Measurements from ENCODE around the gene CDH4.

The CDH4 gene

GRCh38 chr20:61630391-61630650 is 378.3 kb downstream of the CDH4 start:
- TF ChIP-seq SIN3A (IDR thresholded peaks at IDR 0.05; ENCODE audit: borderline replicate concordance, insufficient read depth, low read length) (no peak), TAF1 (IDR thresholded peaks at IDR 0.05; ENCODE audit: borderline replicate concordance, insufficient read depth, low read length) (no peak), FOXP2 (optimal IDR thresholded peaks at IDR 0.05; ENCODE audit: borderline replicate concordance, extremely low read depth, extremely low read length, insufficient read depth) (no peak), POLR2AphosphoS5 (IDR thresholded peaks at IDR 0.05; ENCODE audit: low read depth, low read length) (no peak)
- TF ChIP-seq, protein P1, sequence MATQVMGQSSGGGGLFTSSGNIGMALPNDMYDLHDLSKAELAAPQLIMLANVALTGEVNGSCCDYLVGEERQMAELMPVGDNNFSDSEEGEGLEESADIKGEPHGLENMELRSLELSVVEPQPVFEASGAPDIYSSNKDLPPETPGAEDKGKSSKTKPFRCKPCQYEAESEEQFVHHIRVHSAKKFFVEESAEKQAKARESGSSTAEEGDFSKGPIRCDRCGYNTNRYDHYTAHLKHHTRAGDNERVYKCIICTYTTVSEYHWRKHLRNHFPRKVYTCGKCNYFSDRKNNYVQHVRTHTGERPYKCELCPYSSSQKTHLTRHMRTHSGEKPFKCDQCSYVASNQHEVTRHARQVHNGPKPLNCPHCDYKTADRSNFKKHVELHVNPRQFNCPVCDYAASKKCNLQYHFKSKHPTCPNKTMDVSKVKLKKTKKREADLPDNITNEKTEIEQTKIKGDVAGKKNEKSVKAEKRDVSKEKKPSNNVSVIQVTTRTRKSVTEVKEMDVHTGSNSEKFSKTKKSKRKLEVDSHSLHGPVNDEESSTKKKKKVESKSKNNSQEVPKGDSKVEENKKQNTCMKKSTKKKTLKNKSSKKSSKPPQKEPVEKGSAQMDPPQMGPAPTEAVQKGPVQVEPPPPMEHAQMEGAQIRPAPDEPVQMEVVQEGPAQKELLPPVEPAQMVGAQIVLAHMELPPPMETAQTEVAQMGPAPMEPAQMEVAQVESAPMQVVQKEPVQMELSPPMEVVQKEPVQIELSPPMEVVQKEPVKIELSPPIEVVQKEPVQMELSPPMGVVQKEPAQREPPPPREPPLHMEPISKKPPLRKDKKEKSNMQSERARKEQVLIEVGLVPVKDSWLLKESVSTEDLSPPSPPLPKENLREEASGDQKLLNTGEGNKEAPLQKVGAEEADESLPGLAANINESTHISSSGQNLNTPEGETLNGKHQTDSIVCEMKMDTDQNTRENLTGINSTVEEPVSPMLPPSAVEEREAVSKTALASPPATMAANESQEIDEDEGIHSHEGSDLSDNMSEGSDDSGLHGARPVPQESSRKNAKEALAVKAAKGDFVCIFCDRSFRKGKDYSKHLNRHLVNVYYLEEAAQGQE (IDR thresholded peaks at IDR 0.05; ENCODE audit: insufficient read depth in 1 of 2, low read depth in 2 of 2, low read length in 2 of 2): no peak

DNA sequence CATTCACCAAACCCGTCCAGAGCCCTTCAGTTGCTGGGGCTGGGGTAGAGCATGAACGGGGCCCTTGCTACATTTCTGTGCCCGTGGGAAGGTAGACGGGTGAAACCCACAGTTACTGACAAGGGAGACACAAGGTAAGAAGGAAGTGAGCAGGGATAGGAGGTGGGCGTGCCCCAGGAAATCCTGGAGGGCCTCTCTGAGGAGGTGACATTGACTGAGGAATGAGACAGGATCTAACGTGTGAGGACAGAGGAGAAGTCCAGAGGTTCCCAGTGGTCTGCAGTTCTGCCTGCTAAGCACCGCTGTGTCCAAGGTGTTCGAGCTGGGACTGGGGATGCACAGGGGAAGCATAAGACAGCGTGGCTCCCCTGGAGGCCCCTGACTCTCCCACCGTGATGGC is 378.8 kb downstream of the CDH4 start:
- TF ChIP-seq SIN3A (IDR thresholded peaks at IDR 0.05; ENCODE audit: borderline replicate concordance, insufficient read depth, low read length) (no peak), FOXP2 (optimal IDR thresholded peaks at IDR 0.05; ENCODE audit: borderline replicate concordance, extremely low read depth, extremely low read length, insufficient read depth) (no peak), POLR2AphosphoS5 (IDR thresholded peaks at IDR 0.05; ENCODE audit: low read depth, low read length) (no peak), TAF1 (IDR thresholded peaks at IDR 0.05; ENCODE audit: borderline replicate concordance, insufficient read depth, low read length) (no peak)
- TF ChIP-seq, protein P1 (IDR thresholded peaks at IDR 0.05; ENCODE audit: insufficient read depth in 1 of 2, low read depth in 2 of 2, low read length in 2 of 2): no peak

- no peak for TF ChIP-seq POLR2AphosphoS5 (IDR thresholded peaks at IDR 0.05; ENCODE audit: low read depth, low read length)
- no peak for TF ChIP-seq SIN3A (IDR thresholded peaks at IDR 0.05; ENCODE audit: borderline replicate concordance, insufficient read depth, low read length)
- no peak for TF ChIP-seq FOXP2 (optimal IDR thresholded peaks at IDR 0.05; ENCODE audit: borderline replicate concordance, extremely low read depth, extremely low read length, insufficient read depth)
- no peak for TF ChIP-seq TAF1 (IDR thresholded peaks at IDR 0.05; ENCODE audit: borderline replicate concordance, insufficient read depth, low read length)
- TF ChIP-seq, protein P1 (IDR thresholded peaks at IDR 0.05; ENCODE audit: insufficient read depth in 1 of 2, low read depth in 2 of 2, low read length in 2 of 2): no peak
Observed at GRCh38 chr20:61631751-61632150, 379.7 kb downstream of the CDH4 start.

DNA sequence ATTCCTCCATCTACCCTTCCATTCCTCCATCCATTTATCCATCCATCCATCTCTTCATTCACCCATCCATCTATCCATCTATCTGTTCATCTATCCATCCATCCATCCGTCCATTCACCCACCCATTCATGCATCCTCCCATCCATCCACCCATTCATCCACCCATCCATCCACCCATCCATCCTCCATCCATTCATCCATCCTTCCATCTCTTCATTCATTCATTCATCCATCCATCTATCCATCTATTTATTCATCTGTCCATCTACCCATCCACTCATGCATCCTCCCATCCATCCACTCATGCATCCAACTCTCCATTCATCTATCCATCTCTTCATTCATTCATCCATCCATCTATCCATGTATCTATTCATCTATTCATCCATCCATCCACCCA is 380.9 kb downstream of the CDH4 start:
- TF ChIP-seq, protein P1 (IDR thresholded peaks at IDR 0.05; ENCODE audit: insufficient read depth in 1 of 2, low read depth in 2 of 2, low read length in 2 of 2): no peak
- TF ChIP-seq POLR2AphosphoS5 (IDR thresholded peaks at IDR 0.05; ENCODE audit: low read depth, low read length) (no peak), SIN3A (IDR thresholded peaks at IDR 0.05; ENCODE audit: borderline replicate concordance, insufficient read depth, low read length) (no peak)

- TF ChIP-seq FOXP2 (optimal IDR thresholded peaks at IDR 0.05; ENCODE audit: borderline replicate concordance, extremely low read depth, extremely low read length, insufficient read depth) (no peak), POLR2AphosphoS5 (IDR thresholded peaks at IDR 0.05; ENCODE audit: low read depth, low read length) (no peak), TAF1 (IDR thresholded peaks at IDR 0.05; ENCODE audit: borderline replicate concordance, insufficient read depth, low read length) (no peak), SIN3A (IDR thresholded peaks at IDR 0.05; ENCODE audit: borderline replicate concordance, insufficient read depth, low read length) (no peak)
- TF ChIP-seq, protein P1 (IDR thresholded peaks at IDR 0.05; ENCODE audit: insufficient read depth in 1 of 2, low read depth in 2 of 2, low read length in 2 of 2): no peak
Observed at GRCh38 chr20:61634376-61635145, 382.5 kb downstream of the CDH4 start.

All from PFSK-1 (cell line).